ENCODE data around the gene HPX. TPM values are rescaled to one million over a fixed set of nuclear protein-coding genes. Genes with fewer than 3 reads are reported as not detected.

HPX gene
- total RNA-seq, 1 experiment from 2014 or later: 1.2 TPM

DNA sequence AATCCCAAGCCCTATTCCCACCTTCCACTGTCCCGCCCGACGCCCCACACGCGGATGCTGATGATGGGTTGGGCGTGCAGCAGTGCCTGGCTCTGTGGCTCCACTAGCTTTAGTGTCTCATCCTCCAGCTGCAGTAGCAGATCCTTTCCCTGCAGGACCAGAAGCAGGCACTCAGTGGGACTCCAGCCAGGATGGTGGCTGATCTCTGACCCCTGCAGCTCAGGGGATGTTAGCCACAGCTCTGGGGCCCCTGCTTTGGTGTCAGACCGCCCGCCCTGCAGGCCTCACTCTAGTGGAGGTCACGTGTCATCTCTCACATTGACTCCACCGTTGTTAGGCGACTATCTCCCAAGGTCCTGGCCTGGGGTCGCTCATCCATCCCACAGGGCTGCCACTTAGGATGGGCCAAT, 38.7 kb downstream of the HPX start:
- no peak overlapping the region for H2AFZ ChIP-seq (ENCODE audit: low read length)
- H3K9ac ChIP-seq (ENCODE audit: extremely low read depth, insufficient read length, low read length): no peak overlapping the region
- H3K23me2 ChIP-seq (ENCODE audit: insufficient read length, low read depth, low read length, poor library complexity, severe bottlenecking): no peaks in the 10 kb centered on the region
- H3K9me3 ChIP-seq (ENCODE audit: control insufficient read depth, low read depth, low read length): no peaks in the 10 kb centered on the region
- H2BK20ac ChIP-seq (ENCODE audit: low read depth, low read length, poor library complexity, severe bottlenecking): no peak overlapping the region
- no peaks in the 10 kb centered on the region for H3K4me1 ChIP-seq (ENCODE audit: insufficient read depth, low read length)
- no peak overlapping the region for H3K27ac Mint-ChIP-seq
- no peak overlapping the region for H4K91ac ChIP-seq (ENCODE audit: insufficient read length, low read depth, low read length)
- no peak overlapping the region for H2BK15ac ChIP-seq (ENCODE audit: low read depth, low read length)
- no CpG with 5 or more reads among the region's 12 CpGs for WGBS (ENCODE audit: extremely low coverage, insufficient read length, low lambda C conversion rate)
- no peak overlapping the region for H3T11ph ChIP-seq (ENCODE audit: low read length)
- no peaks in the 10 kb centered on the region for H3K9me3 Mint-ChIP-seq
- no peak overlapping the region for H3K27ac ChIP-seq (ENCODE audit: insufficient read length, low read depth, low read length)
- peaks cover 0 to 10% (median 8%) of the 10 kb centered on the region in 3 experiments; a peak in 2 of 7 replicates for H3K36me3 Mint-ChIP-seq (ENCODE audit: insufficient read depth in 1 of 3, low read depth in 3 of 3)
- no peaks in the 10 kb centered on the region for H3K27me3 Mint-ChIP-seq (ENCODE audit: low read depth)
- no peak overlapping the region for H2BK120ac ChIP-seq (ENCODE audit: low read depth, low read length, poor library complexity, severe bottlenecking)
- H4K5ac ChIP-seq (ENCODE audit: insufficient read length, low read depth, low read length): no peak overlapping the region
- no peak overlapping the region for H3K56ac ChIP-seq (ENCODE audit: insufficient read length, low read depth, low read length)
- H3K4me1 Mint-ChIP-seq: peaks cover 7 to 23% of the 10 kb centered on the region in 2 experiments
- no peak overlapping the region for H2BK5ac ChIP-seq (ENCODE audit: insufficient read length, low read length)
- H2AK5ac ChIP-seq (ENCODE audit: insufficient read length, low read length): no peak overlapping the region
- H2BK12ac ChIP-seq (ENCODE audit: insufficient read length, low read depth, low read length): no peak overlapping the region
- H3K18ac ChIP-seq (ENCODE audit: insufficient read length, low read depth, low read length): no peak overlapping the region
- no peak for DNase-seq
- no peak for TF ChIP-seq CTCF (conservative IDR thresholded peaks at IDR 0.05)
- no peak overlapping the region for H3K14ac ChIP-seq (ENCODE audit: insufficient read depth, low read length)
- no peak overlapping the region for H3K4me2 ChIP-seq (ENCODE audit: insufficient read depth, insufficient read length, low read length)
- no peaks in the 10 kb centered on the region for H3K79me1 ChIP-seq (ENCODE audit: insufficient read depth, low read depth, low read length, poor library complexity, severe bottlenecking)
- no peak overlapping the region for H4K8ac ChIP-seq (replicated peaks; ENCODE audit: insufficient read length, low read depth, low read length)
- H3K4ac ChIP-seq (ENCODE audit: low read depth, low read length): no peak overlapping the region
- no peaks in the 10 kb centered on the region for H4K20me1 ChIP-seq (ENCODE audit: control insufficient read depth, insufficient read depth, insufficient read length)
- no peak overlapping the region for H3K23ac ChIP-seq (ENCODE audit: insufficient read length, low read depth, low read length)
- no peak overlapping the region for H3K4me3 Mint-ChIP-seq
- H3K79me2 ChIP-seq (ENCODE audit: insufficient read depth, low read length): no peaks in the 10 kb centered on the region
- H3K27me3 ChIP-seq (ENCODE audit: insufficient read depth, low read length): no peaks in the 10 kb centered on the region
